COLO829 (cell line): ENCODE results near the gene TMEM170B.
A peak's percentile ranks its signal among the peaks of the same experiment; 100 is the strongest.
"Not testable (repeated sequence)": the region's sequence is repeated elsewhere in the genome, so short reads cannot be mapped to it uniquely, and the experiment has no call there.

Source experiments
- DNase-seq: peaks from one replicate; pipeline ENCODE4 v3.0.0; 2012; ENCODE audit warnings: low spot score

Gene TMEM170B

GRCh38 chr6:11528996-11529395, 8.6 kb upstream of the TMEM170B start:
- DNase-seq, result no peak

DNA sequence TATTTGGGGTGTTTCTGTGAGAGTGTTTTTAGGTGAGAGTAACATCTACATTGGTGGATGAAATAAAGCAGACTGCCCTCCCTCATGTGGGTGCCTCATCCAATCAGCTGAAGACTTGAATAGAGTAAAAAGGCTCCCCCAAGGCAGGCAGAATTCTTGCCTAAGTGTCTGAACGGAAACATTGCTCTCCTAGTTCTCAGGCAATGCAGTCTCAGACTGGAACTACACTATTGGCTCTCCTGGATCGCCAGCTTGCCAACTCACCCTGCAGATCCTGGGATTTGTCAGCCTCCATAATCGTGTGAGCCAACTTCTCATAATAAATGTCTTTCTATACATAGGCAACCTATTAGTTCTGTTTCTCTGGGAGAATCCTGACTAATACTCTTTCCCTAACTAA, 5.5 kb upstream of the TMEM170B start:
- no peak for DNase-seq

DNA sequence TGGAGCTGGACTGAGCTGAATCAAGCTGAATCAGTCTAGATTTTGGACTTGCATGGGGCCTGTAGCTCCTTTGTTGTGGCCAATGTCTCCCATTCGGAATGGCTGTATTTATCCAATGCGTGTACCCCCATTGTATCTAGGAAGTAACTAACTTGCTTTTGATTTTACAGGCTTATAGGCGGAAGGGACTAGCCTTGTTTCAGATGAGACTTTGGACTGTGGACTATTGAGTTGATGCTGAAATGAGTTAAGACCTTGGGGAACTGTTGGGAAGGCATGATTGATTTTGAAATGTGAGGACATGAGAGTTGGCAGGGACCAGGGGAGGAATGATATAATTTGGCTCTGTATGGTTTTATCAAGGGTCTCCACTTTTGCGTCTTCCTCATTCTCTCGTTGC, 3.0 kb upstream of the TMEM170B start:
- DNase-seq, result no peak

- DNase-seq, result peak; percentile 82
Measured at GRCh38 chr6:11535801-11536230, 1.7 kb upstream of the TMEM170B start.

- DNase-seq, result no peak
Measured at GRCh38 chr6:11536795-11537194, 754 bp upstream of the TMEM170B start.

GRCh38 chr6:11538052-11538818, 686 bp downstream of the TMEM170B start:
- peak; percentile 8 for DNase-seq

DNA sequence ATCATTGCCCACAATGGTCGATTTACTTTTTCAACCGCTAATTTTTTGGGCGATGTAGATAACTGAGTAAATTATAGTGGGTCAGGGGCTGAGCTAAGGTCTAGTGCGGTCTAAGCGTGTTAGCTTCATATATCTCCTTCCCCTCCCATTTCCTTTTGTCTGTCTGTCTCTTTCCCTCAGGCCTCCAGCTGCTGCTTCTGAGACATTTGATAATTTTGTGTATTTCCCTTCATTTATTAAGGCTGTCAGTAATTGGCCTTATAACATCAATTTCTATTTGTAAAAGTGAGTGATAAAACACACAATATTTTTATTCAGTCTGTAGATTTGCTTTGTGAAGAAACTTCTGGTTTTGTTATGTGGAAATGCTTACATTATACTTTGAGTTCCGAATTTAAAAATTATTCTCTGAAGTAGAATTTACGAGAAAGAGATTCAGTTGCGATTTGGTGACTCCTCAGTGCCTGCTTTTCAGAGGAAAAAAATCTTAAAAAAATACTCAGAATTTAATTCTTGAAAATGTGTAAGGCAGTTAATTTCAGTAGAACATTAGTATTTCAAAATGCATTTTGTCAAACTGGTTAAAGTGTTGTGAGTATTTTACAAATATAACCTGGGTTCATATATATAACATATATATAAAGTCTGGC, 1.4 kb downstream of the TMEM170B start:
- DNase-seq, result no peak

GRCh38 chr6:11542863-11543262, 5.3 kb downstream of the TMEM170B start:
- no peak for DNase-seq

DNA sequence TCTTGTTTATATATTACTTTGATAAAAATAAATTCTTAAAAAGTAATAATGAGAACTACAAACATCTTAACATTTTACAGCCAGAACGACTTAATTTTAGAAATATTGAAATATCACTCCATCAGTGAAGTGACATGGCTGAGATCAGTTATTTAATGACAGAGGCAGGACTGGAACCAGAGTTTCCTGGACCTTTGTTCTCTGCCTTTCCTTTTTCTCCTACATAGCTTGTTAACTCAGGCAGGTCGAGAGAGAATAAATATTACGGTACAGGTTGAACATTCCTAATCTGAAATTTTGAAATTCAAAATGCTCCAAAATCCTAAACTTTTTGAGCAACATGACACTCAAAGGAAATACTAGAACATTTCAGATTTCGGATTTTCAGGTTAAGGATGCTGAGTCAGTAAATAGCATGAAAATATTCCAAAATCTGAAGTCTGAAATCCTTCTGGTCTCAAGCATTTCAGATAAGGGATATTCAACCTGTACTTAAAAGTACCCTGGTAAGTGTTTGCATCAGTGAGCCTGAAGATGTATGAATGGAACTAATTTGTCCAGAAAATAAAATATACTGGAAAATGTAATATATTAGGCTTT, 6.5 kb downstream of the TMEM170B start:
- no peak for DNase-seq

- DNase-seq, result not testable (repeated sequence)
Measured at GRCh38 chr6:11547846-11548245, 10.3 kb downstream of the TMEM170B start.

GRCh38 chr6:11548578-11548977, 11.0 kb downstream of the TMEM170B start:
- DNase-seq, result not testable (repeated sequence)

DNA sequence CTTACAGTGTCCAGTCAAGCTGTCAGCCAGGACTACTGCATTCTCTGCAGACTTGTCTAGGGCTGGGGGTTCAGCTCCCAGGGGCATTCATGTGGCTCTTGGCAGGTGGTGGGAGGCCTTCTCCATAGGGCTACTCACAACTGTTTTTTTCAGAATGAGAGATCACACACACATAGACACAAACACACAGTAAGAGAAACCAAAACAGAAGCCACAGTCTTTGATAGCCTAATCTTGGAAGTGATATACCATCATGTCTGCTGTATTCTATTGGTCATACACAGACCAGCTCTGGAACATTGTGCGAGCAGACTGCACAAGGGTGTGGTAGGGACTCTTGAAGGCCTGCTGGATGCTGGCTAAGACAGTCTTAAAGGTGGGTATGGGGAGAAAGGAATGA, 13.5 kb downstream of the TMEM170B start:
- no peak for DNase-seq

DNA sequence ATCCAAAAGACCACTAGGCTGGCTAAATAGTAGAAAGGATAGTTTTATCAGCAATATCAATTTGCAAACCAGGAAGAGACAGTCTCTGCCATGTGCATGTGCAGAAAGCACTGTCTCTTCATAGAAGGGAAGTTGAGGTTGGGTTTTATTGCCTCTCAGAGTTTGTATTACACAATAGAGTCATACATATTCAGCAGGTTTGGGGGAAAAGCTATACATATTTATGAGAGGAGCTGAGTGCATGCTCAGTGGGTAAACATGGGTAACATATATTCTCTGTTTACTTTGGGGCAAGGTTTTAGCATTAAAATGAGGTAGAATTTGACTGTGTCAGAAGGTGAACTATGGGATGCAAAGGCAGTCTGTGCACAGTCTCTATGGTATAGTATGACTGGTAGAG, 14.9 kb downstream of the TMEM170B start:
- no peak for DNase-seq

GRCh38 chr6:11553824-11554223, 16.3 kb downstream of the TMEM170B start:
- DNase-seq, result no peak

- DNase-seq, result no peak
Measured at GRCh38 chr6:11556309-11556708, 18.8 kb downstream of the TMEM170B start.

DNA sequence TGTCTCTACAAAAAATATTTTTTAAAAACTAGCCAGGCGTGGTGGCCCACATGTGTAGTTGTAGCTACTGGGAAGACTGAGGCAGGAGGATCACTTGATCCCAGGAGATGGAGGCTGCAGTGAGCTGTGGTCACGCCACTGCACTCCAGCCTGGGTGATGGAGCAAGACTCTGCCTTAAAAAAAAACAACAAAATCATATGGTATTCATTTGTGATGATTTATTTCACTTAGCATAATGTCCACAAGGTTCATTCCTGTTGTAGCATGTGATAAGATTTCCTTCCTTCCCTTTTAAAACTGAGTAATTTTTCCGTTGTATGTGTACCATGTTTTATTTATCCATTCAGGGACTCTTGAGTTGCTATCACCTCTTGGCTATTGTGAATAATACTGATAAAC, 26.2 kb downstream of the TMEM170B start:
- no peak for DNase-seq

GRCh38 chr6:11566609-11567008, 29.1 kb downstream of the TMEM170B start:
- DNase-seq, result no peak

- DNase-seq, result no peak
Measured at GRCh38 chr6:11571073-11571472, 33.5 kb downstream of the TMEM170B start.

GRCh38 chr6:11575408-11576033, 38.0 kb downstream of the TMEM170B start:
- peak; percentile 78 for DNase-seq

DNA sequence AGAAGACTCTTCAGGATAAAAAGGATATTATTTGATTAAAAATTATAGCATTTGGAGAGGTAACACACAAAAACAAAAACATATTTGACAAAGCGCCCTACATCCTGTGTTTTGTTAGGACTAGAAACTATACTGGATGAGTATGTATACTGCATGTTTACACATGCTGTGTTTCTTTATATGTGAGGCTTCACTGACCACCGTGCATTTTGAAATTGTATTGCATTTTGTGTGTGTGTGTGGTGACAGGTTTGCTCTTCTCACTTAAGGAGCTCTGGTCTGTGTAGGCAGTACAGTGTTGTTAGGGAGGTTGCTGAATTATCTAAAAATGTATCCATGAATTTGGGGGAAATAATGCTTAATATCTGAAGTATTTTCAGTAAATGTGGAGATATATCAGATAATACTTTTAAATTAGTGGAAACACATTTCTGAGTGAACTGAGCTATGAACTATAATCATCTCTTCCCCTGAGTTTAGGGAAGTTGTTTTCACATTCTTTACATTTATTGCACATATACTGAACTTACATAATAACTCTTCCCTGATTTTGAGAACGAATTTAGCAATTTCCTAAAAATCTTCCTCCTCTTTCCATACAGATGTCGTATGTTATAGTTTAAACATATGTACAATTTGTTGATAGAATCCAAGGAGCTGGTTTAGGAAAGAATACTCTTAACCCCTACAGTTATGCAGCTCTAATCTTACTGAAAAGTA, 43.3 kb downstream of the TMEM170B start:
- DNase-seq, result no peak

DNA sequence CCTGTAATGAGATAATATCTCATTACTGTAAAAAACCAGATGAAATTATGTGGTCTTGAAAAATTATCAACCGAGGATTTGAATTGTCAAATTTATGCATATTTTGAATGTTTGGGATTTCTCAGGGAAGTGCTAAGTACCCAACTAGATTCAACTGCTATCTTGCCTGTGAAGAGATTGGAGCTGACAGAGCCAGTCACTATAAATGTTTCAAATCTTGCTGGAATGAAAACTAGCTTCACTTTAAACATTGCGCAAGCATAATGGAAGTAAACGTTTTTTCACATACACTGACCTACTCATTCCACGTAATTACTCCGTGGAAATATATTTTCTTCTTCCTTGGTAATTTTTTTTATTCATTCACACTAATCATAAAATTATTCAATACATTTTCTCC, 46.7 kb downstream of the TMEM170B start:
- DNase-seq, result no peak

DNA sequence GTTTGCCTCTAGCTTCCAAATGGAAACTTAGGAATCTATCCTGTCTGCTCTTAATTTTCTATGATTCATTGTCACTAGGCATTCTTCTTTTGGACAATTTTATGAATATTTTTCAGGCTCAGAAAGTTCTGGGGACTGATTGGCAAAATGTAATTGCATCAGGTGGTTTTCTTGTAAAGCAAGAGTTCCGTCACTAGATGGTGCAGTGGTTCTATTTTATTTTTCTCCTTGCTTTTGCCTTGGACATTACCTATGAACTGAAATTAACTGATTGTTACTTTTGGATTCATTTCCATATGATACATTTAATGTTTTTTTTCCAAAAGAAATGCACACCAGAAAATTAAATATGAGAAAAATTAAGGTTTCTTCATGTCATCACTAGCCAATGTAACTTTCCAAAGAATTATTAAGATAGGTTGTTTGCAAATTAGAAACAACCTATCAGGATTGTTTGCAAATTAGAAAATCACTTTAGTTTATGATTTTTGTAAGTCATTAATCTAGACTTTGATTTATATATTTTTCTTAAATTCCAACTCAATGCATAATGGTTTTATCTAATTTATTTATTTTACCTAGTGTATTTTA, 48.0 kb downstream of the TMEM170B start:
- DNase-seq, result peak; percentile 65
